ENCODE measurements around the gene NT5C3A. TPM values are rescaled to one million over a fixed set of nuclear protein-coding genes. Genes with fewer than 3 reads are reported as not detected.

NT5C3A gene
- total RNA-seq, 1 experiment from 2014 or later: 35.0 TPM

DNA sequence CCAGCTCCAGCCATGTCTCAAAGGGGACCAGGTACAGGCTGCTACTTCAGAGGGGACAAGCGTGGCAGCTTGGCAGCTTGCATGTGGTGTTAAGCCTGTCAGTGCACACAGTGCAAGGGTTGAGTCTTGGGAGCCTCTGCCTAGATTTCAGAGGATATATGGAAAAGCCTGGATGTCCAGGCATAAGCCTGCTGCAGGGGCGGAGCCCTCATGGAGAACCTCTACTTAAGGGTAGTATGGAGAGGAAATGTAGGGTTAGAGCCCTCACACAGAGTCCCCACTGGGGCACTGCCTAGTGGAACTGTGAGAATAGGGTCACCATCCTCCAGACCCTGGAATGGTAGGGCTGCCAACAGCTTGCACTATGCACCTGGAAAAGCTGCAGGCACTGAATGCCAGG lies 7.7 kb upstream of the NT5C3A start:
- Histone ChIP-seq H3F3A (ENCODE audit: low read length, unreplicated experiment) (no peaks in the 10 kb centered on the region), H3K79me2 (ENCODE audit: low read length) (no peaks in the 10 kb centered on the region), H3K4me1 (ENCODE audit: insufficient read depth, low read length) (0 out of 2 replicates have a peak, but pooled peaks cover under 1% of the 10 kb centered on the region), H3K9ac (ENCODE audit: low read length) (no peak overlapping the region), H2AFZ (ENCODE audit: low read length) (no peak overlapping the region), H3K27me3 (ENCODE audit: low read length) (no peaks in the 10 kb centered on the region), H3K9me2 (replicated peaks; ENCODE audit: low read length) (no peaks in the 10 kb centered on the region), H3K4me3 (ENCODE audit: low read length) (no peak overlapping the region), H4K20me1 (ENCODE audit: low read length) (no peaks in the 10 kb centered on the region), H3K4me2 (ENCODE audit: low read length) (no peak overlapping the region), H3K27ac (ENCODE audit: low read length) (no peak overlapping the region), H3K36me3 (ENCODE audit: low read depth, low read length) (no peaks in the 10 kb centered on the region; the same call in 1 of the 2 replicates), H3K9me3 (ENCODE audit: low read length) (peaks cover 18% of the 10 kb centered on the region)
- intact Hi-C loops (cut with micrococcal nuclease): no loop called here
- TF ChIP-seq, protein P1, sequence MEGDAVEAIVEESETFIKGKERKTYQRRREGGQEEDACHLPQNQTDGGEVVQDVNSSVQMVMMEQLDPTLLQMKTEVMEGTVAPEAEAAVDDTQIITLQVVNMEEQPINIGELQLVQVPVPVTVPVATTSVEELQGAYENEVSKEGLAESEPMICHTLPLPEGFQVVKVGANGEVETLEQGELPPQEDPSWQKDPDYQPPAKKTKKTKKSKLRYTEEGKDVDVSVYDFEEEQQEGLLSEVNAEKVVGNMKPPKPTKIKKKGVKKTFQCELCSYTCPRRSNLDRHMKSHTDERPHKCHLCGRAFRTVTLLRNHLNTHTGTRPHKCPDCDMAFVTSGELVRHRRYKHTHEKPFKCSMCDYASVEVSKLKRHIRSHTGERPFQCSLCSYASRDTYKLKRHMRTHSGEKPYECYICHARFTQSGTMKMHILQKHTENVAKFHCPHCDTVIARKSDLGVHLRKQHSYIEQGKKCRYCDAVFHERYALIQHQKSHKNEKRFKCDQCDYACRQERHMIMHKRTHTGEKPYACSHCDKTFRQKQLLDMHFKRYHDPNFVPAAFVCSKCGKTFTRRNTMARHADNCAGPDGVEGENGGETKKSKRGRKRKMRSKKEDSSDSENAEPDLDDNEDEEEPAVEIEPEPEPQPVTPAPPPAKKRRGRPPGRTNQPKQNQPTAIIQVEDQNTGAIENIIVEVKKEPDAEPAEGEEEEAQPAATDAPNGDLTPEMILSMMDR (conservative IDR thresholded peaks at IDR 0.05; ENCODE audit: low read depth, low read length): no peak
- no peak for TF ChIP-seq EZH2phosphoT487 (IDR thresholded peaks at IDR 0.05; ENCODE audit: borderline replicate concordance, low read length)
- no peak for TF ChIP-seq EZH2 (IDR thresholded peaks at IDR 0.05; ENCODE audit: low read length, unreplicated experiment)
- DNase-seq: no peak
- no peak for ATAC-seq
- no TSS peak for BruUV-seq (replicated peaks)
- ChIA-PET CTCF (no interaction called here), POLR2A (ENCODE audit: unreplicated experiment) (no interaction called here)

DNA sequence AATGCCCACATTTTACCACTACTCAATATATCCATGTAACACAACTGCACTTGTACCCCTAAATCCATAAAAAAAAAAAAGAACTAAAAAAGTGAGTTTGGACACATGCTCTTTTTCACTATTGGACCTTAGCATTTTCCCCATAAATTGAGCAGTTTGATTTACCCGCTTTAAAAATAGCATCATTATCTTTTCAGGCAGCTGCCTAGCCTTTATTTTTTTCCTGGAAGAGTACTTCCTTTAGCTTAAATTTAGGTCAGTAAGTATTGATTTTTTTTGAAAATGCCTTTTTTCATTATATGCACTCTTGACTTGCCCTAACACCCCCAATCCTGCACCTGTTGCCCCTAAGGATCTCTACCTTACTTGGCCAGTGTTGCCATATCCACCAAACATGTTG lies 5.3 kb upstream of the NT5C3A start:
- H3K36me3 ChIP-seq (ENCODE audit: low read depth, low read length): no peaks in the 10 kb centered on the region; the same call in 1 of the 2 replicates
- no TSS peak for BruUV-seq (replicated peaks)
- DNase-seq (no peak), ATAC-seq (no peak)
- no peak overlapping the region for H2AFZ ChIP-seq (ENCODE audit: low read length)
- POLR2A ChIA-PET (ENCODE audit: unreplicated experiment): no interaction called here
- H4K20me1 ChIP-seq (ENCODE audit: low read length): no peaks in the 10 kb centered on the region
- H3F3A ChIP-seq (ENCODE audit: low read length, unreplicated experiment): no peaks in the 10 kb centered on the region
- 0 out of 2 replicates have a peak, but pooled peaks cover 6% of the 10 kb centered on the region for H3K4me1 ChIP-seq (ENCODE audit: insufficient read depth, low read length)
- intact Hi-C loops (cut with micrococcal nuclease): no loop called here
- no peak overlapping the region for H3K9ac ChIP-seq (ENCODE audit: low read length)
- H3K27ac ChIP-seq (ENCODE audit: low read length): no peak overlapping the region
- TF ChIP-seq, protein P1 (conservative IDR thresholded peaks at IDR 0.05; ENCODE audit: low read depth, low read length): no peak
- no peak for TF ChIP-seq EZH2 (IDR thresholded peaks at IDR 0.05; ENCODE audit: low read length, unreplicated experiment)
- TF ChIP-seq EZH2phosphoT487 (IDR thresholded peaks at IDR 0.05; ENCODE audit: borderline replicate concordance, low read length): no peak
- H3K27me3 ChIP-seq (ENCODE audit: low read length): no peaks in the 10 kb centered on the region
- H3K79me2 ChIP-seq (ENCODE audit: low read length): no peaks in the 10 kb centered on the region
- no peaks in the 10 kb centered on the region for H3K9me2 ChIP-seq (replicated peaks; ENCODE audit: low read length)
- H3K9me3 ChIP-seq (ENCODE audit: low read length): peaks cover 18% of the 10 kb centered on the region
- H3K4me3 ChIP-seq (ENCODE audit: low read length): no peak overlapping the region
- H3K4me2 ChIP-seq (ENCODE audit: low read length): no peak overlapping the region
- CTCF ChIA-PET: no interaction called here

DNA sequence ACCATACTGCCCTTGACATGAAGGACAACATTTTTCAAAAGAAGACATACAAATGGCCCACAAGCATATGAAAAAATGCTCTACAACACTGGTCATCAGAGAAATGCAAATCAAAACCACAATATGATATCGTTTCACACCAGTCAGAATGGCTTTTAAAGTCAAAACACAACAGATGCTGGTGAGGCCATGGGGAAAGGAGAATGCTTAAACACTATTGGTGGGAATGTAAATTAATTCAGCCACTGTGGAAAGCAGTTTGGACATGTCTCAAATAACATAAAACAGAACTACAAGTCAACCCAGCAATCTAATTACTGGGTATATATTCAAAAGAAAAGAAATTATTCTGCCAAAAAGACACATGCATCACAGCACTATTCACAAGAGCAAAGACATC lies 4.2 kb upstream of the NT5C3A start:
- ChIA-PET POLR2A (ENCODE audit: unreplicated experiment) (no interaction called here), CTCF (interaction anchor here (0.5 kb wide), 1 partner anchor 20 kb away, joined by 5 read pairs; no protein-coding TSS in a partner anchor)
- H3K9me3 ChIP-seq (ENCODE audit: low read length): peaks cover 18% of the 10 kb centered on the region

More for the DNA sequence above, 4.2 kb upstream of the NT5C3A start:
- BruUV-seq (replicated peaks): no TSS peak
- Histone ChIP-seq H4K20me1 (ENCODE audit: low read length) (0 out of 2 replicates have a peak, but pooled peaks cover under 1% of the 10 kb centered on the region), H3K36me3 (ENCODE audit: low read depth, low read length) (no peaks in the 10 kb centered on the region; the same call in 1 of the 2 replicates), H3K9me2 (replicated peaks; ENCODE audit: low read length) (no peaks in the 10 kb centered on the region), H3K4me2 (ENCODE audit: low read length) (no peak overlapping the region), H2AFZ (ENCODE audit: low read length) (no peak overlapping the region), H3K4me1 (ENCODE audit: insufficient read depth, low read length) (0 out of 2 replicates have a peak, but pooled peaks cover 6% of the 10 kb centered on the region), H3K27ac (ENCODE audit: low read length) (no peak overlapping the region), H3K9ac (ENCODE audit: low read length) (no peak overlapping the region), H3K79me2 (ENCODE audit: low read length) (peaks cover 8% of the 10 kb centered on the region), H3K27me3 (ENCODE audit: low read length) (no peaks in the 10 kb centered on the region), H3K4me3 (ENCODE audit: low read length) (no peak overlapping the region), H3F3A (ENCODE audit: low read length, unreplicated experiment) (no peaks in the 10 kb centered on the region)
- intact Hi-C loops (cut with micrococcal nuclease): no loop called here
- DNase-seq (no peak), ATAC-seq (no peak)
- TF ChIP-seq EZH2phosphoT487 (IDR thresholded peaks at IDR 0.05; ENCODE audit: borderline replicate concordance, low read length): no peak
- TF ChIP-seq, protein P1 (conservative IDR thresholded peaks at IDR 0.05; ENCODE audit: low read depth, low read length): no peak
- no peak for TF ChIP-seq EZH2 (IDR thresholded peaks at IDR 0.05; ENCODE audit: low read length, unreplicated experiment)
